Astrocyte (in vitro differentiated cells and primary cell): ENCODE results near the gene TNFRSF1A. TPM values are rescaled to one million over a fixed set of nuclear protein-coding genes. Genes with fewer than 3 reads are reported as not detected.

Experiments used
- DNase-seq: peaks from one replicate; pipeline ENCODE4 v3.0.0-alpha.2; 2010; ENCODE audit warnings: low read depth
- FAIRE-seq: peaks from 2 replicates; lab custom pipeline; 2011; peaks lifted over from hg19 to GRCh38; lab: Jason Lieb, UNC
- H2AFZ ChIP-seq: 2 replicates; pipeline ENCODE4 v1.6.0; 2012; ENCODE audit warnings: low read depth, low read length, inconsistent platforms
- H3K27ac ChIP-seq: 2 replicates; pipeline ENCODE4 v1.5.1; 2011; ENCODE audit warnings: low read depth, low read length, inconsistent platforms
- H3K27me3 ChIP-seq: 2 replicates; pipeline ENCODE4 v1.6.0; 2011; ENCODE audit warnings: low read length, inconsistent platforms; ENCODE audit not compliant: insufficient read depth
- H3K36me3 ChIP-seq: 2 replicates; pipeline ENCODE4 v1.5.1; 2011; ENCODE audit warnings: low read length, inconsistent platforms; ENCODE audit not compliant: insufficient read depth
- H3K4me1 ChIP-seq: 2 replicates; pipeline ENCODE4 v1.5.1; 2011; ENCODE audit warnings: low read length, inconsistent platforms; ENCODE audit not compliant: insufficient read depth
- H3K4me2 ChIP-seq: 2 replicates; pipeline ENCODE4 v1.6.0; 2012; ENCODE audit warnings: low read length, inconsistent platforms
- H3K4me3 ChIP-seq: 2 replicates; pipeline ENCODE4 v1.5.1; 2011; ENCODE audit warnings: low read depth, mild to moderate bottlenecking, low read length, inconsistent platforms; ENCODE audit not compliant: insufficient read depth
- H3K79me2 ChIP-seq: 2 replicates; pipeline ENCODE4 v1.6.0; 2012; ENCODE audit warnings: mild to moderate bottlenecking, low read length, inconsistent platforms; ENCODE audit not compliant: insufficient read depth
- H3K9ac ChIP-seq: 2 replicates; pipeline ENCODE4 v1.6.0; 2012; ENCODE audit warnings: mild to moderate bottlenecking, low read length, inconsistent platforms
- H3K9me3 ChIP-seq: 2 replicates; pipeline ENCODE4 v1.5.1; 2012; ENCODE audit warnings: low read depth, mild to moderate bottlenecking, low read length, inconsistent platforms; ENCODE audit not compliant: insufficient read depth
- H4K20me1 ChIP-seq: 2 replicates; pipeline ENCODE4 v1.6.0; 2012; ENCODE audit warnings: low read length, inconsistent platforms; ENCODE audit not compliant: insufficient read depth
- H3K27ac Mint-ChIP-seq: one replicate; pipeline ENCODE4 v1.8.0; 2021; ENCODE audit warnings: mild to moderate bottlenecking, mixed read lengths; ENCODE audit not compliant: unreplicated experiment
- H3K27me3 Mint-ChIP-seq: one replicate; pipeline ENCODE4 v1.8.0; 2021; ENCODE audit warnings: low read depth, mixed read lengths; ENCODE audit not compliant: unreplicated experiment
- H3K36me3 Mint-ChIP-seq: one replicate; pipeline ENCODE4 v1.8.0; 2021; ENCODE audit warnings: low read depth, mixed read lengths; ENCODE audit not compliant: unreplicated experiment
- H3K4me1 Mint-ChIP-seq: one replicate; pipeline ENCODE4 v1.8.0; 2021; ENCODE audit warnings: low read depth, mixed read lengths; ENCODE audit not compliant: unreplicated experiment
- H3K4me3 Mint-ChIP-seq: one replicate; pipeline ENCODE4 v1.8.0; 2021; ENCODE audit warnings: mild to moderate bottlenecking, moderate library complexity, mixed read lengths; ENCODE audit not compliant: unreplicated experiment
- H3K9me3 Mint-ChIP-seq: one replicate; pipeline ENCODE4 v1.8.0; 2021; ENCODE audit warnings: mild to moderate bottlenecking, mixed read lengths; ENCODE audit not compliant: unreplicated experiment
- EZH2 ChIP-seq: IDR thresholded peaks from 2 replicates; pipeline ENCODE4 v1.6.1; 2012; ENCODE audit warnings: mild to moderate bottlenecking, low read length, inconsistent platforms; ENCODE audit not compliant: insufficient read depth
- total RNA-seq: library from RNA; stranded (reverse); gene quantifications from 2 replicates; pipeline ENCODE4 v1.2.1, GENCODE V29; 2021
- TF ChIP-seq, protein P1 (sequence below): IDR thresholded peaks from 2 replicates; pipeline ENCODE4 v1.5.1; 2011; ENCODE audit warnings: low read depth, mild to moderate bottlenecking, inconsistent platforms, low read length, moderate library complexity; ENCODE audit not compliant: insufficient read depth

Gene TNFRSF1A
- total RNA-seq, 1 donor from 2014 or later: 118 TPM

DNA sequence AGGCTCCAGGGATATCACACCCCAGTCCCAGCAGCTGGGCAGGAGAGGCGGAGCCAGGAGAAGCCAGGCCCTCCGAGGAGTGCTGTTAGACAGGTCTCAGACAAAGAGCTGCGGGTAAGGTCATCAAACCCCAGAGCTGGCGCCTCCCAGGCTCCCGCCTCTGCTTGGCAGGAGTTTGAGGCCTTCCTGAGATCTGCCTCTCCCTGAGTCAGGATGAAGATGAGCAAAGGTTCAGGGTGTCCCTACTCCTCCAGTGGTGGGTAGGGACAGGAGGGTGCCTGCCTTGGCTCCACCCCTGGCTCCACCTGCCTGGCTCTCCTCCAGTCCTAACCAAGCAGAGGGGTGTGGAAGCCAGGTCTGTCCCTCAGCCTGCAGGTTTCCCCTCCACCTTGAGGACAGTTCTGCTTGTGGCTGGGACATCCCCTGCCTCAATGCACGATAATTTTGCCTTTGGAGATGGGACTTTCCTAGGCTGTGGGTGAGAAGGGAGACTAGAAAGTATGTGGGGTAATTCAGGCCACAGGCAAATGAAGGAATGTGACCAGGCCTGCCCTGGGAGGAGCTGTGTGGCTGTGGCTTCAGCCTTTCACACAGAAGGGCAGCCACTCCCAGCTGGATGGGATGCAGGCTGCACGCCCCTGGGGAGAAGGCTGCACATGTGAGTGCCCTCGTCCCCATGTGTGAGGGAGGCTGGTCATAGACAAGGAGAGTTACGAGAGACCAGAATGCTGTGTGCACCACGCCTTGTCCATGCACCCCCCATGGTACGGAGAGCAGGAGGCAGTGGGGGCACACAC, 29.1 kb downstream of the TNFRSF1A start:
- Histone ChIP-seq H3K36me3 (no peaks in the 10 kb centered on the region), H3K27ac (no peak overlapping the region), H3K79me2 (no peaks in the 10 kb centered on the region), H2AFZ (no peak overlapping the region), H3K9ac (no peak overlapping the region), H3K4me3 (no peak overlapping the region), H3K27me3 (peaks cover 3% of the 10 kb centered on the region), H4K20me1 (no peaks in the 10 kb centered on the region), H3K4me2 (no peak overlapping the region), H3K9me3 (no peaks in the 10 kb centered on the region), H3K4me1 (peaks cover 5% of the 10 kb centered on the region)
- H3K4me3 Mint-ChIP-seq: peak overlapping the region; percentile 65
- TF ChIP-seq, protein P1, sequence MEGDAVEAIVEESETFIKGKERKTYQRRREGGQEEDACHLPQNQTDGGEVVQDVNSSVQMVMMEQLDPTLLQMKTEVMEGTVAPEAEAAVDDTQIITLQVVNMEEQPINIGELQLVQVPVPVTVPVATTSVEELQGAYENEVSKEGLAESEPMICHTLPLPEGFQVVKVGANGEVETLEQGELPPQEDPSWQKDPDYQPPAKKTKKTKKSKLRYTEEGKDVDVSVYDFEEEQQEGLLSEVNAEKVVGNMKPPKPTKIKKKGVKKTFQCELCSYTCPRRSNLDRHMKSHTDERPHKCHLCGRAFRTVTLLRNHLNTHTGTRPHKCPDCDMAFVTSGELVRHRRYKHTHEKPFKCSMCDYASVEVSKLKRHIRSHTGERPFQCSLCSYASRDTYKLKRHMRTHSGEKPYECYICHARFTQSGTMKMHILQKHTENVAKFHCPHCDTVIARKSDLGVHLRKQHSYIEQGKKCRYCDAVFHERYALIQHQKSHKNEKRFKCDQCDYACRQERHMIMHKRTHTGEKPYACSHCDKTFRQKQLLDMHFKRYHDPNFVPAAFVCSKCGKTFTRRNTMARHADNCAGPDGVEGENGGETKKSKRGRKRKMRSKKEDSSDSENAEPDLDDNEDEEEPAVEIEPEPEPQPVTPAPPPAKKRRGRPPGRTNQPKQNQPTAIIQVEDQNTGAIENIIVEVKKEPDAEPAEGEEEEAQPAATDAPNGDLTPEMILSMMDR: no peak
- no peak for TF ChIP-seq EZH2
- DNase-seq: no peak
- H3K4me1 Mint-ChIP-seq: peaks cover 13% of the 10 kb centered on the region
- peaks cover 1% of the 10 kb centered on the region for H3K36me3 Mint-ChIP-seq
- peaks cover 40% of the 10 kb centered on the region for H3K27me3 Mint-ChIP-seq
- no peak for FAIRE-seq
- H3K9me3 Mint-ChIP-seq: peaks cover 2% of the 10 kb centered on the region
- peak overlapping the region; percentile 88 for H3K27ac Mint-ChIP-seq

DNA sequence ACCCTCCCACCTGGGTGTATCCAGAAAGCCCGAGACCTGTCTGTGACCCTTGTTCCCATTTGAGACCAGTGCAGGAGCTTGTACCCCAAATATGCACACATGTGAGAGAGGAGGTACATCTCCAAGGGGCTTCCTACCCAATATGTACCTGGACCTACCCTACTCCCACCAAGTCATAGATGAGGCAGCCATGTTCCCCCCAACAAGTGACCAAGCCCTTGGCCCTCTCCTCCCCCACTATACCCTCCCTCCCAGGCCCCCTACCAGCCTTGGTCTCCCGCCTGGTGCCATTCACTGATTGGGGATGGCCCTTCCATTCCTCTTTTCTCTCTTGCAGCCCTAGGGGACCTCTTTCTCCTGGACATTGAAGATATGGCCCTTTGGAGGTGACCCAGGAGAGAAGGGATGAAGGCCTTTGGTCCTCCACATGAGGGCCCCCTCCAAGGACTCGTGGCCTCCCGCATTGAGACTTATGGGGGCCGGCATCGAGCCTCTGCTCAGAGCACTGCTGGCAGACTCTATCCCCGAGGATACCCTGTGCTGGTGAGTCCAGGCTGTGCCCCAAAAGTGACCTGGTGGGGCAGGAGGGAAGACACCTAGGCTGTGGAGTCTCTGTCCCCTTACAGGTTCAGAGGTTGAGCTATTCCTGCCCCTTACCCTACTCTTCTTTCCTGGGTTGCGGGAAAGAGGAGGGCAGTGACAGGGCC, 29.9 kb downstream of the TNFRSF1A start:
- Histone ChIP-seq H3K4me3 (no peak overlapping the region), H4K20me1 (no peaks in the 10 kb centered on the region), H2AFZ (no peak overlapping the region), H3K27me3 (peaks cover 3% of the 10 kb centered on the region), H3K79me2 (no peaks in the 10 kb centered on the region), H3K27ac (no peak overlapping the region), H3K9me3 (no peaks in the 10 kb centered on the region), H3K4me2 (no peak overlapping the region), H3K36me3 (no peaks in the 10 kb centered on the region), H3K4me1 (peaks cover 5% of the 10 kb centered on the region), H3K9ac (no peak overlapping the region)
- FAIRE-seq (no peak), DNase-seq (no peak)
- H3K4me3 Mint-ChIP-seq: no peak overlapping the region
- peaks cover 45% of the 10 kb centered on the region for H3K27me3 Mint-ChIP-seq
- peaks cover 2% of the 10 kb centered on the region for H3K9me3 Mint-ChIP-seq
- H3K36me3 Mint-ChIP-seq: peaks cover 1% of the 10 kb centered on the region
- no peak overlapping the region for H3K27ac Mint-ChIP-seq
- TF ChIP-seq EZH2: no peak
- TF ChIP-seq, protein P1: no peak
- peaks cover 12% of the 10 kb centered on the region for H3K4me1 Mint-ChIP-seq
